NCI-H82 treated with DMSO at 0.1 percent for 48 hours (cell line): Measurements from ENCODE around the gene PNMA6E.
"Not testable (repeated sequence)": the region's sequence is repeated elsewhere in the genome, so short reads cannot be mapped to it uniquely, and the experiment has no call there.

Experiments
- DNase-seq: peaks from one replicate; lab custom pipeline; 2025; ENCODE audit not compliant: unreplicated experiment; lab: John Stamatoyannopoulos, UW

The PNMA6E gene

DNA sequence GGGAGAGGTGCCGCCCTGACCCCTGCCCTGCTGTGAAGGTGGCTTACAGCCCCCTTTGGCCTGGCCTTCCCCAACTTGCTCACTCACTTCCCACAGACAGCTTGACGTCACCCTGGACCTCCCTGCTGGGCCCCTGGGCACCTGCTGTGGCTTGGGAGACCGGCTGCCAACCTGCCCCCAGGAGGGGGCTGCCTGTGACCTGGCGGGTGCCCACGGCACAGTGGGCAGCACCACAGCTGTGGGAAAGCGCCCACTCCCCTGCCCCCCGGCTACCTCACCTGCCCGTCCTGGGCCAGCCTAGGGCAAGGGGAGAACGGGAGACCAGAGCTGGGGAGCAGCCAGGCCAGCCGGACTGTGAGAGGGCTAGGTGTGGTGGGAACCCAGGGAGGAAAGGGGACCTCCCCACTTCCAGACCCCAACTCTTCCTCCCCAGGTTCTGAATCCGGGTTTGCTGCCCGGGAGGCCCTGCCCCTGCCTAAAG, 7.8 kb upstream of the PNMA6E start:
- DNase-seq: no peak

DNA sequence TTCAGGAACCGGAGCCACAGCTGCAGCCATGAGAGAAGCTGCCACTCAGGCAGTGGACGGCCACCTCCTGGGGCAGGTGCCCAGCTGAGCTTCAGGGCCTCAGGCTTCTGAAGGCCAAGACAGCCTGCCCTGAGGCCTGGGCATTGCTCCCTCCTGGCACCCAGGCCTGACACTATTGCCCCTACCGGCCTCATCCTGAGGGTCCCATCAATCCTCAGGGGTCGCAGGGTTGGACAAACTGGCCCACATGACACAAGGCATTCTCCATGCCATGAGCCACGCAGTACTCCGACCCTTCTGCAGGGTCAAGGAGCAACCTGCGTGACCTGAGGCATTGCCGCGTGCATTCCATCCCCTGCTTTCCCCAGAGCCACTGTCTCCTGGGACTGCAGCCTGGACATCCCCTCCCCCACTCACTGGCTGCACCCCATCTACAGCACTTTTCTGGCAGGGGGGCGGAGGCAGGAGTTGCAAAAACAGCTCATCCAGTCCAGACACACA, 7.1 kb upstream of the PNMA6E start:
- no peak for DNase-seq

DNA sequence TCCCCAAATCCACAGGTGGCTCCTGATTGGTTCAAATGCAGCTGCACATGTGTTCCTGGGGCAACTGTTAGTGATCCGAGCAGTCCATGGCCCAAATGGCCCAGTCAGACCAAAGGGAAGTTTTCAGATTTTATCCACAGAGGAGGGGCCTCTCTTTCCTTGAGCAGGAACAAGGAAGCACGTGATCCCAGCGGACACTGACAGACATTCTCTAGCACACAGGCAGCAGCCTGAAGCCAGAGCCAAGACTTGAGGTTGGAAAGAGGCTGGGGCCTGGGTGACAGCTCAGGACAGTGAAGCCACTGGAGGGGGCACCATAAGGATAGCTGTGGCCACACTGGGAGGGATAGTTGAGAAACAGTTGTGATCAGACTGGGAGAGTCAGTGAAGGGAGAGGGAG, 6.6 kb upstream of the PNMA6E start:
- no peak for DNase-seq

GRCh38 chrX:153406903-153407302, 5.8 kb upstream of the PNMA6E start:
- DNase-seq: no peak

DNA sequence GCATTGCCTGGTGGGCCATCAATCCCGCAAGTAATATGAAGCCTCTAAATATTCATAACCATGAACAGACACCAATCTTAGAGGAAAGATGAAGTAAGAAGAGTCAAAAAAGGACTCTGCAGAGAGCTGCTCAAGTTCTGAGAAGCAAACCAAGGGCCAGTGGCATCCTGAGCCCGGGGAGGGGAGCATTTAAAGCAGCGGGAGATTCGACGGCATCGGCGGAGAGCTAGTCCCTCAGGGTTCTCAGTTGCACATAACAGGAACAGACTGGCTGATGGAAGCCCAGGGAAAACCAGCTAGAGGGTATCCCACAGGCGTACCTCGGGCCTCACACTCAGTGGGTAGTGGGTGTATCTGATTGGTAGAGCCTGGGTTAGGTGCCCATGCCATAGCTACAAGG, 4.9 kb upstream of the PNMA6E start:
- DNase-seq: no peak

DNA sequence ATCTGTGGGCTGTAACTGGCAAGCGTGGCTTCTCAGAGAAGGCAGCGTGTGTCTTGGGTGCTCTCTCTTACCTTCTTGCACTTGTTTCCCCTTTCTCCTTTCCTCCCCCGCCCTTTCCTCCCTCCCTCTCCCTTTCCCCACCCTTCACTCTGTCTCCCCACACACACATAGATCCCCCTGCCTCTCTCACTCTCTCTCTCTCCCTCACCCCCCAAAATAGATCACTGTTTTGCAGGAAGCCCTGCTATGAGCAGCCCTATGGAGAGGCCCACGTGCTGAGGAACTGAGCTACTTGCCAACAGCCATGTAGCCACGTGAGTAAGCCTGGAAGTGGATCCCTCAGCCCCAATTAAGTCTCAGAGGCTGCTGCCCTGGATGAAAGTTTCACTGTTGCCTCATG, 4.3 kb upstream of the PNMA6E start:
- DNase-seq: no peak

- not testable (repeated sequence) for DNase-seq
Measured at GRCh38 chrX:153404333-153404732, 3.2 kb upstream of the PNMA6E start.

DNA sequence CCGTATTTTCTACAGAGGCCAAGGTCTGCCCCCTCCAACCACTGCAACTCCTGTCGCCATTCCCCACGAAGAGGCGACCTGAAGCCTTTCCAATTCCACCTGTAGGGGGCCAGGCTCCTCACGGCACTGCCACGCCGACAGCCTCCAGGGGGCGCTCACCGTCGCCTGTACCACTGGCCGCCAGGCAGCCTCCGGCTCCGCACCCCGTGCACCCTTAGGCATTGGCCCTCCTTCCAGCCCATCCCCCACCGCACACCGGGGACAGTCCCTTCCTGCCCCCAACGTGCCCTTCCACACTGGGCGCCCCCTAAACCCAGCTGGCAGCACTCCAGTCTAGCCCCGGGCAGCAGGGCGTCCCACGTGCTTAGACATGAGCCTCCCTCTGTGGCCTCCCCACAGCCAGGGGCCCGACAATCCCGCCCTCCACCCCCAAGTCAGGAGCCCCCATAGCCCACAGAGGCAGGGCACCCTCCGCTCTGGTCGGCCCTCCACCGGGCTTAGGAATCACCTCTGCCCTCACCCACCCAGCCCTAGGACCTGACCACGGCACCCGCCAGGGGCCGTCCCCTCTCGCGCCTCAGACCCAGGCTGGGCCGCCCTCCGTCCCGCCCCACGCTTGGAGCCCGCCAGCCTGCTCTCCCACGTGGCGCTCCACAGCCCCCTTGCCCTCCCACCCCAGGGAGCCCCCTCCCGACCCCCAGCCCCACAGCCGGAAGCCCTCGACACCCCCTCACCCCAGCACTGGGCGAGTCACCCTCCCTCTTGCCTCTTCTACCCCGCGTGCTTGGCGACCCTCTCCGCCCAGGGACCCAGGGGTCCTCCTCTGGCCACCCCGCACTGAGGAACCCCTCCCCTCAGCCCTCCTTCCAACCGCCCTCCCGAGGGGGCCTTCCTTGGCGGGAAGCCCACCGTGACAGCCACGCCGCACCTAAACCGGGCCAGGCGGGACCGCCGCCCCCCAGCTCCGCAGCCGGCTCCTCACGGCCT, 711 bp downstream of the PNMA6E start:
- no peak for DNase-seq

GRCh38 chrX:153398275-153398960, 2.7 kb downstream of the PNMA6E start:
- no peak for DNase-seq

DNA sequence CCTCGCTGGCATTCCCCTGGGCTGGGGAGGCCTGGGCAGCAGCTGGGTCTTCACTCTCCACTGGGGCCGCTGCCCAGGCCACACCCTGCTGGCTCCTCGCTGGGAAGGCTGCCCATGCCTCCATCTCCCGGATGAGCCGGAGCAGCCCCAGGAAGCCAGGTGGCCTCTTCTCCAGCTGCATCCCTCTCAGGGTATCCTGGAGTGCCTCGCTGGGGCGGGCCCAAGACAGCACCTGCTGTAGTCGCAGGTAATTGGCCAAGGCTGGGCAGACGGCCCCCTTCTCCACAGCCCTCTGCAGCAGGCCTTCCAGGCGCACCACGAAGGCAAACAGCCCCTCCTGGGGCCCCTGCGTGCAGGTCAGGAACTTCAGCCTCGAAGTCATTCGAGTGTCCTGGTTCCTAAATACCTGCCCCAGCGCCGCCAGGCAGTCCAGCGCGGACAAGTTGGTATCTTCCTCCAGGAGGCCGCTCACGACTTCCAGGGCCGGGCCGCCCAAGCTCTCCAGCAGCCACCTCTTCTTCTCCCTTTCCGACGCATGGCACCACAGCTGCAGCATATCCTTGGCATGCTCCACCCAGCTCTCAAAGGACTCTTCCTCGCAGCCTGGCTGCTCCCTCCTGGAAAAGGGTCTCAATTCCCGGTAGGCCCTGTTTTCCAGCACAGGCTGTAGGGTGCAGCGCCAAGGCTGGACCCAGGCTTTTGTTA, 3.7 kb downstream of the PNMA6E start:
- DNase-seq: no peak

GRCh38 chrX:153396320-153397195, 4.6 kb downstream of the PNMA6E start:
- no peak for DNase-seq

GRCh38 chrX:153395613-153396319, 5.4 kb downstream of the PNMA6E start:
- no peak for DNase-seq

DNA sequence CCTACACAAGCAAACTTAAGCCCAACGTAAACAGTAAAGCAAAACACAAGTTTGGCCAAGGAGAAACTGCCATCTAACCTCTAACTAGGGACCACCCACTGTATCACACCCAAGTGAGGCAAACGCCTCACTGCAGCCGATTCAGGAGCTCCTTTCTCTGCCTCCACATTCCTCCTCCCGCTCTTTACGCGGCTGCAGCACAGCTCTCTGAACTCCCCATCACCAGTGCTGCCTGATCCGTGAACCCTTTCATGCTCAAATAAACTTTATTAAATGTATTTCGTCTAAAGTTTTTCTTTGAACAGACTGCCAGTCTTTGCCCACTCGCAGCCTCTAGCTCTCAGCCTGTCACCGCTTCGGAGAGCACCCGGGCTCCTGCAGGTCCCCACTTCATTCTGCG, 6.5 kb downstream of the PNMA6E start:
- DNase-seq: no peak

GRCh38 chrX:153392642-153393321, 8.4 kb downstream of the PNMA6E start:
- no peak for DNase-seq

- DNase-seq: not testable (repeated sequence)
Measured at GRCh38 chrX:153389460-153389768, 11.7 kb downstream of the PNMA6E start.

DNA sequence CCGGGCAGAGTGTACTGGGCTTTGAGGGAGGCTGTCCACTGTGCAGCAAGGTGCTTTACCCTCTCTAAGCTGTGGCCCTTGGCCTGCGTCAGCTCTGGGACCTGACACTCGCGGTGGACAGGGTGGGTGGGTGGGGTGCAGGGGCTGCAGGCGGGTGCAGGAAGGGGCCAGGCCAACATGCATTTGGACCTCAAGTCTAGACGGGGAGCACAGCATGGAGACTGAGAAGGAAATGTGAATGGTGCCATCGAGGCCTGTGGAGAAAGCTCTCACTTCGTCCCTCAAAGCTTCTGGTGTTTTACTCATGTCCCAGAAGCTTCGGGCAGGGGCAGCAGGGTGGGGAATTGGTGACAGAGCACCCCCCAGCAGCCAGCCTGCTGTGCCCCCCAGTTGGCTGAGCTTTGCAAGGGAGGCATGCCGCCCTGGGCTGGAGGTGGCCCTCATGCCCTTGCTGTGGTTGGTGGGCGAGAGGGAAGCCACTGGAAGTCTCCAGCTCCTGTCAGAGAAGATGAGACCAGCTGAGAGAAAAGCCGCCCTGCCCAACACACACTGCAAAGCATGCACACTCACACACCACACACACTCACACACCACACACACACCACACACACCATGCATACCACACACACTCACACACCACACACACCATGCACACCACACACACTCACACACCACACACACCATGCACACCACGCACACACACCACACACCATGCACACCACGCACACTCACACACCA, 12.3 kb downstream of the PNMA6E start:
- no peak for DNase-seq

- DNase-seq: no peak
Measured at GRCh38 chrX:153387987-153388721, 13.0 kb downstream of the PNMA6E start.

DNA sequence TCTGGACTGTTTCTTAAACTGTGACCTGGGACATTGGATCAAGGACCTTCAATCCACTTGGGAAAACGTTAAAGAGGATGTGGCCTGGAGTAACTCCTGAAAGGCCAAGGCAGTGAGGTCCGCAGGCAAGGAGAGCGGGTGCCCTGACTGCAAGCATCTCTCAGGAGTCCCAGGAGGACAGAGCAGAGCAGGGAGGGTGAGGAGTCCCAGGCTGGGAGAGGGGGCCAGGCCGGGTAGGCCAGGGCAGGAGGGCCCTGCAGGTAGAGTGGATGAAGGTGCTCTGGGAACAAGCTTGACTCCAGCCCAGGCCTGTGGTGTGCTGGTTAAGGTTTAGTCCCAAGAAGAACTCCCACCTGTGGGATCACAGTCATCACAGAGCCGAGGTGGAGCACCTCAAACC, 13.8 kb downstream of the PNMA6E start:
- no peak for DNase-seq
